Mesendoderm (in vitro differentiated cells): ENCODE results near the gene KCNC2.

Source experiments
- DNase-seq: peaks from one replicate; pipeline ENCODE4 v3.0.0; 2013
- H2AK5ac ChIP-seq: 2 replicates; pipeline ENCODE4 v1.6.1; 2013; ENCODE audit warnings: low read length, inconsistent platforms
- H2BK120ac ChIP-seq: 2 replicates; pipeline ENCODE4 v1.6.1; 2013; ENCODE audit warnings: low read depth, mild to moderate bottlenecking, low read length, moderate library complexity, mixed read lengths
- H2BK15ac ChIP-seq: replicated peaks from 2 replicates; pipeline ENCODE4 v1.6.1; 2013; ENCODE audit warnings: low read depth, mild to moderate bottlenecking, moderate library complexity
- H2BK5ac ChIP-seq: 2 replicates; pipeline ENCODE4 v1.6.1; 2013; ENCODE audit warnings: low read length, inconsistent platforms
- H3K18ac ChIP-seq: 2 replicates; pipeline ENCODE4 v1.6.1; 2013; ENCODE audit warnings: mild to moderate bottlenecking, low read length, mixed read lengths
- H3K23ac ChIP-seq: one replicate; pipeline ENCODE4 v1.6.1; 2013; ENCODE audit warnings: low read length
- H3K27ac ChIP-seq: 2 replicates; pipeline ENCODE4 v1.5.1; 2013; ENCODE audit warnings: low read depth, mild to moderate bottlenecking, inconsistent platforms, low read length, moderate library complexity
- H3K27me3 ChIP-seq: 2 replicates; pipeline ENCODE4 v1.6.1; 2013; ENCODE audit warnings: low read length, control low read depth, mild to moderate bottlenecking, inconsistent platforms; ENCODE audit not compliant: insufficient read depth, poor library complexity
- H3K36me3 ChIP-seq: 2 replicates; pipeline ENCODE4 v1.6.1; 2013; ENCODE audit warnings: low read length, inconsistent platforms; ENCODE audit not compliant: control insufficient read depth, insufficient read depth
- H3K4ac ChIP-seq: one replicate; pipeline ENCODE4 v1.6.1; 2013; ENCODE audit warnings: low read depth, mild to moderate bottlenecking, low read length, moderate library complexity
- H3K4me1 ChIP-seq: 2 replicates; pipeline ENCODE4 v1.6.1; 2013; ENCODE audit warnings: low read depth, low read length, inconsistent platforms; ENCODE audit not compliant: control insufficient read depth
- H3K4me2 ChIP-seq: 2 replicates; pipeline ENCODE4 v1.6.1; 2013; ENCODE audit warnings: low read length
- H3K4me3 ChIP-seq: 2 replicates; pipeline ENCODE4 v1.5.1; 2013; ENCODE audit warnings: mild to moderate bottlenecking, low read length
- H3K56ac ChIP-seq: one replicate; pipeline ENCODE4 v1.6.1; 2013; ENCODE audit warnings: low read length
- H3K79me1 ChIP-seq: 2 replicates; pipeline ENCODE4 v1.6.1; 2013; ENCODE audit warnings: low read length, inconsistent platforms
- H3K79me2 ChIP-seq: 2 replicates; pipeline ENCODE4 v1.6.1; 2013; ENCODE audit warnings: mild to moderate bottlenecking, low read length; ENCODE audit not compliant: control insufficient read depth, insufficient read depth
- H3K9ac ChIP-seq: 2 replicates; pipeline ENCODE4 v1.6.1; 2013; ENCODE audit warnings: low read length, inconsistent platforms
- H4K5ac ChIP-seq: one replicate; pipeline ENCODE4 v1.6.1; 2013; ENCODE audit warnings: low read length
- H4K8ac ChIP-seq: one replicate; pipeline ENCODE4 v1.6.1; 2013; ENCODE audit warnings: low read depth, mild to moderate bottlenecking, control low read depth, low read length, moderate library complexity
- WGBS: extraction: QIAGEN DNeasy Blood & Tissue Kit; methylation state at CpG from one replicate; pipeline ENCODE4 v1.1.7; 2013; ENCODE audit warnings: low lambda C conversion rate, missing lambda C conversion rate; ENCODE audit not compliant: insufficient coverage; ENCODE audit errors: extremely low coverage; 5-methylcytosine and 5-hydroxymethylcytosine counted together

Gene KCNC2

DNA sequence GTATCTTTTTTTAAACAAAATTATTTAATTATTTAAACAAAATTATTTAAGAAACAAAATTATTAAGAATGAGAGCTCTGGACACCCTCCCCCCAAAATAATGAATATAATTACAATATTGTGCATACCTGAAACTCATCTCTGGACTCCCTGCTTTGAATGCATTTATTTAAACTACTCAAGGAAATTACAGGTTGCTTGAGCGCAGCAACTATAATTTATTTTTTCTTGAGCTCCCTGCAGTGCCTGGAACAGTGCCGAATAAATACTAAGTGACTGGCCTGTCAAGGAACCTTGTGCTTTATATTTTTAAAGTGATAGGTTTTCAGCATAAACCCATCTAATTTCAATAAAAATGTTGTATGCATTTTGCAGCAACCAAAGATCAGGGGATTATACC, 93.9 kb downstream of the KCNC2 start:
- Histone ChIP-seq H3K9ac (no peak overlapping the region), H3K4ac (no peak overlapping the region), H3K4me1 (no peaks in the 10 kb centered on the region), H3K18ac (no peak overlapping the region), H3K36me3 (no peaks in the 10 kb centered on the region), H2AK5ac (no peak overlapping the region), H4K5ac (no peak overlapping the region), H3K27me3 (no peaks in the 10 kb centered on the region), H2BK15ac (no peak overlapping the region), H2BK5ac (no peak overlapping the region), H3K4me2 (no peak overlapping the region), H4K8ac (no peak overlapping the region), H3K23ac (no peak overlapping the region), H3K4me3 (no peak overlapping the region), H2BK120ac (no peak overlapping the region), H3K27ac (no peak overlapping the region), H3K79me2 (no peaks in the 10 kb centered on the region), H3K79me1 (no peaks in the 10 kb centered on the region), H3K56ac (no peak overlapping the region)
- DNase-seq: no peak
- no CpG with 5 or more reads among the region's 2 CpGs for WGBS

- Histone ChIP-seq H3K23ac (no peak overlapping the region), H3K79me1 (no peaks in the 10 kb centered on the region), H4K8ac (no peak overlapping the region), H2BK120ac (no peak overlapping the region), H4K5ac (no peak overlapping the region), H3K79me2 (no peaks in the 10 kb centered on the region), H2AK5ac (no peak overlapping the region), H3K36me3 (no peaks in the 10 kb centered on the region), H3K18ac (no peak overlapping the region), H3K4me1 (no peaks in the 10 kb centered on the region), H3K9ac (no peak overlapping the region), H3K4ac (no peak overlapping the region), H2BK15ac (no peak overlapping the region), H3K4me3 (no peak overlapping the region), H2BK5ac (no peak overlapping the region), H3K27ac (no peak overlapping the region), H3K56ac (no peak overlapping the region), H3K4me2 (no peak overlapping the region), H3K27me3 (no peaks in the 10 kb centered on the region)
- WGBS: no CpG with 5 or more reads among the region's 6 CpGs
- no peak for DNase-seq
Measured at GRCh38 chr12:75103822-75104221, 105.8 kb downstream of the KCNC2 start.

- DNase-seq: no peak
- H3K4me3 ChIP-seq: no peak overlapping the region
- H3K27me3 ChIP-seq: no peaks in the 10 kb centered on the region
- H3K36me3 ChIP-seq: no peaks in the 10 kb centered on the region
- no peak overlapping the region for H2AK5ac ChIP-seq
- H2BK5ac ChIP-seq: no peak overlapping the region
- no peaks in the 10 kb centered on the region for H3K4me1 ChIP-seq
- H3K9ac ChIP-seq: no peak overlapping the region
- no peak overlapping the region for H3K4me2 ChIP-seq
- H3K56ac ChIP-seq: no peak overlapping the region
- no peak overlapping the region for H3K4ac ChIP-seq
- H3K79me1 ChIP-seq: no peaks in the 10 kb centered on the region
- H3K27ac ChIP-seq: no peak overlapping the region
- no CpG with 5 or more reads among the region's 3 CpGs for WGBS
- no peaks in the 10 kb centered on the region for H3K79me2 ChIP-seq
- no peak overlapping the region for H2BK120ac ChIP-seq
- no peak overlapping the region for H3K18ac ChIP-seq
- no peak overlapping the region for H2BK15ac ChIP-seq
- H4K8ac ChIP-seq: no peak overlapping the region
- H4K5ac ChIP-seq: no peak overlapping the region
- H3K23ac ChIP-seq: no peak overlapping the region
Measured at GRCh38 chr12:75101781-75102180, 107.9 kb downstream of the KCNC2 start.

DNA sequence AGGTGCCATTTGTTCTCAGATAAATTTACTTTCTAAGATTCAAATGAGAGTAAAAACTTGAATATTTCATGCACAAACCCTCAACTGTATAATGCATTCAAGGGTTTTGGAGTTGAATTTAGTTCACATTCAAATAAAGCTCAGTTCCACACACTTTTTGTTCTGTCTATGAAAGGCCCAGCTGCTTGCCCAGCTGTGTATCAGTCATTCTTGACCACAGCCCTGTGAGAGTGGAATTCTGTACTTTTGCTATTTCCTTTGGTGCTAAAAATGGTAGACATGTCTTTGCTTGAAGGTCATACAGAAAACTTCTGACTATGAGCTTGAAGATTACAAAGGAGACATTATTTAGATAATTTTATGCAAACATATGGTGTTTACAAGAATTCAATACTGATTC, 110.4 kb downstream of the KCNC2 start:
- Histone ChIP-seq H3K4me2 (no peak overlapping the region), H3K79me2 (no peaks in the 10 kb centered on the region), H3K36me3 (no peaks in the 10 kb centered on the region), H3K27ac (no peak overlapping the region), H2BK5ac (no peak overlapping the region), H3K79me1 (no peaks in the 10 kb centered on the region), H3K9ac (no peak overlapping the region), H3K23ac (no peak overlapping the region), H3K18ac (no peak overlapping the region), H3K56ac (no peak overlapping the region), H2AK5ac (no peak overlapping the region), H3K4ac (no peak overlapping the region), H3K4me3 (no peak overlapping the region), H3K27me3 (no peaks in the 10 kb centered on the region), H4K5ac (no peak overlapping the region), H4K8ac (no peak overlapping the region), H3K4me1 (no peaks in the 10 kb centered on the region), H2BK15ac (no peak overlapping the region), H2BK120ac (no peak overlapping the region)
- no peak for DNase-seq

DNA sequence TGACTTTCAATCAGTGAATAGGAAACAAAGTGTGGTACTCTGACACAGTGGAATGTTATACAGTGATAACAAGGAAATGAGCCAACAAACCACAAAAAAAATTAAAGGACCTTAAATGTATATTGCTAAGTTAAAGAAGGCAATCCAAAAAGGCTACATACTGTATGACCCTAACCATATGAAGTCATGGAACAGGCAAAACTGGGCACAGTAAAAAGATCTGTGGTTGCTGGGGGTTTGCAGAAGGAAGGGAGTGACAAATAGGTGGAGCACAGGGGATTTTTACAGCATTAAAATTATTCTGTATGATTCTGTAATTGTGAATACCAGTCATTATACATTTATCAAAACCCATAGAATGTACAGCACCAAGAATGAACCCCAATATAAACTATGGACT, 112.6 kb downstream of the KCNC2 start:
- Histone ChIP-seq H2BK120ac (no peak overlapping the region), H4K8ac (no peak overlapping the region), H2BK5ac (no peak overlapping the region), H3K36me3 (no peaks in the 10 kb centered on the region), H3K27me3 (no peaks in the 10 kb centered on the region), H3K27ac (no peak overlapping the region), H2BK15ac (no peak overlapping the region), H3K18ac (no peak overlapping the region), H3K79me2 (no peaks in the 10 kb centered on the region), H3K23ac (no peak overlapping the region), H3K4me1 (no peaks in the 10 kb centered on the region), H3K4me2 (no peak overlapping the region), H3K4ac (no peak overlapping the region), H3K79me1 (no peaks in the 10 kb centered on the region), H4K5ac (no peak overlapping the region), H2AK5ac (no peak overlapping the region), H3K9ac (no peak overlapping the region), H3K4me3 (no peak overlapping the region), H3K56ac (no peak overlapping the region)
- no peak for DNase-seq

- Histone ChIP-seq H3K27me3 (no peaks in the 10 kb centered on the region), H3K23ac (no peak overlapping the region), H2BK120ac (no peak overlapping the region), H3K79me1 (no peaks in the 10 kb centered on the region), H3K4me3 (no peak overlapping the region), H3K4me1 (no peaks in the 10 kb centered on the region), H2BK5ac (no peak overlapping the region), H2AK5ac (no peak overlapping the region), H3K9ac (no peak overlapping the region), H3K18ac (no peak overlapping the region), H3K36me3 (no peaks in the 10 kb centered on the region), H4K8ac (no peak overlapping the region), H3K4ac (no peak overlapping the region), H4K5ac (no peak overlapping the region), H3K79me2 (no peaks in the 10 kb centered on the region), H3K56ac (no peak overlapping the region), H2BK15ac (no peak overlapping the region), H3K4me2 (no peak overlapping the region), H3K27ac (no peak overlapping the region)
- peak; percentile 18 for DNase-seq
- no CpG with 5 or more reads among the region's 1 CpG for WGBS
Measured at GRCh38 chr12:75087654-75088053, 122.0 kb downstream of the KCNC2 start.
